Heart left ventricle (tissue), 16 donors: ENCODE data around the gene CLIP2. TPM values are rescaled to one million over a fixed set of nuclear protein-coding genes. Genes with fewer than 3 reads are reported as not detected.
"Not testable (repeated sequence)": the region's sequence is repeated elsewhere in the genome, so short reads cannot be mapped to it uniquely, and the experiment has no call there.

Source experiments
- ATAC-seq, 4 donors: fragments of 200-7000 bp; cut with Tn5 transposase; one replicate each; pipeline ENCODE4 v1.9.1; 2020 to 2022; ENCODE audit warnings: moderate library complexity in 4 of 4, mild to moderate bottlenecking in 3 of 4, moderate number of reproducible peaks in 1 of 4
- DNase-seq, 5 donors: peaks; one replicate each; pipeline ENCODE4 v3.0.0-alpha.2; 2020
- H3K27ac ChIP-seq, 12 donors: fragments of 200-600 bp; sonication (generic) in 4 of 12; one replicate each; pipeline versions ENCODE4 v1.5.0 to v1.8.0; 2016 to 2022; ENCODE audit warnings: mild to moderate bottlenecking in 2 of 12
- H3K27me3 ChIP-seq, 9 donors: fragments of 200-600 bp; sonication (generic) in 2 of 9; one replicate each; pipeline versions ENCODE4 v1.5.1 to v1.8.0; 2016 to 2022; ENCODE audit warnings: mild to moderate bottlenecking in 3 of 9
- H3K36me3 ChIP-seq, 9 donors: fragments of 200-600 bp; sonication (generic) in 2 of 9; one replicate each; pipeline versions ENCODE4 v1.5.0 to v1.8.0; 2018 to 2022; ENCODE audit warnings: mild to moderate bottlenecking in 2 of 9
- H3K4me1 ChIP-seq, 12 donors: fragments of 200-600 bp; sonication (generic) in 4 of 12; one replicate each; pipeline versions ENCODE4 v1.5.0 to v1.8.0; 2016 to 2022; ENCODE audit warnings: mild to moderate bottlenecking in 3 of 12
- H3K4me3 ChIP-seq, 12 donors: fragments of 200-600 bp; sonication (generic) in 4 of 12; one replicate each; pipeline versions ENCODE4 v1.5.0 to v1.8.0; 2017 to 2022; ENCODE audit warnings: mild to moderate bottlenecking in 9 of 12, moderate library complexity in 4 of 12
- H3K9me3 ChIP-seq, 12 donors: fragments of 200-600 bp; sonication (generic) in 4 of 12; one replicate each; pipeline versions ENCODE4 v1.5.0 to v1.8.0; 2016 to 2022; ENCODE audit warnings: mild to moderate bottlenecking in 1 of 12
- CTCF ChIP-seq, 12 donors: fragments of 200-600 bp; sonication (generic) in 4 of 12; IDR thresholded peaks; one replicate each; pipeline versions ENCODE4 v1.5.0 to v1.8.0; 2018 to 2022; ENCODE audit warnings: antibody characterized with exemption in 12 of 12, mild to moderate bottlenecking in 5 of 12
- POLR2A ChIP-seq, 2 donors: fragments of 450-650 bp; IDR thresholded peaks; one replicate each; pipeline ENCODE4 v1.6.1; 2017; ENCODE audit warnings: antibody characterized with exemption in 2 of 2, mild to moderate bottlenecking in 2 of 2, moderate library complexity in 2 of 2
- WGBS, 4 donors: extraction: QIAGEN DNeasy Blood & Tissue Kit in 2 of 4; methylation state at CpG; one replicate each; pipeline versions ENCODE4 v1.1.5 to v1.1.7; 2013 to 2018; 5-methylcytosine and 5-hydroxymethylcytosine counted together
- intact Hi-C, 10 donors: fragments of 100-400 bp; cut with DNase I; formaldehyde crosslinking; loops; one replicate each; pipeline versions ENCODE4 v1.11.1 to v1.14.2; 2022
- polyA plus RNA-seq, 2 donors: library from polyadenylated mRNA; stranded (reverse); fragments of 200-250 nt; gene quantifications; one replicate each; pipeline ENCODE4 v1.2.3, GENCODE V29; 2013
- total RNA-seq, 9 donors: library from RNA; depleted of rRNA in 2 of 9; stranded (reverse); fragments of >200 nt in 2 of 9; fragmentation: NEBNext Ultra II Directional in 3 of 9; extraction: Animal tissue kit (Norgen Biotek cat#: 25700) in 3 of 9; gene quantifications; one replicate each; pipeline versions ENCODE4 v1.1.0 to v1.2.4, GENCODE V29; 2016 to 2023
- donor health status: ischemic (EF 13 %, LVEDD 7.1; RV severe dilation, severe dysfunction).
- donor health status: healthy with polysubstance abuse.
- donor health status: DM: no; HTN: yes; CAD: no.
- donor health status: DM: no; HTN: no; CAD: no.
- donor health status: ischemic (EF 25% LVEDD 6.9; RV normal size, moderate dysfunction).
- donor health status: ischemic (EF 25% LVEDD 5.7; RV mildly dilated, moderate dysfunction).
- donor health status: healthy.
- donor health status: DM: yes; HTN: yes; CAD: no.
- donor health status: ischemic (EF 35%, LVEDD 5.7; RV mildly dilated, moderate dysfunction).
- donor health status: nonischemic (EF 11% LVEDD 7.7; RV severe dilation, severe dysfunction).
- donor health status: DM: yes; HTN: yes; CAD: no.
- donor health status: PGD.
- donor health status: ischemic (EF 29% LVEDD 5.4; RV normal size, mild dysfunction).
- donor health status: nonischemic (EF 23%, LVEDD 6.1; RV moderate dilation, normal function).

CLIP2 gene
- total and polyA plus RNA-seq, 11 donors, result 4.2 to 17.7 (median 9.0) TPM

DNA sequence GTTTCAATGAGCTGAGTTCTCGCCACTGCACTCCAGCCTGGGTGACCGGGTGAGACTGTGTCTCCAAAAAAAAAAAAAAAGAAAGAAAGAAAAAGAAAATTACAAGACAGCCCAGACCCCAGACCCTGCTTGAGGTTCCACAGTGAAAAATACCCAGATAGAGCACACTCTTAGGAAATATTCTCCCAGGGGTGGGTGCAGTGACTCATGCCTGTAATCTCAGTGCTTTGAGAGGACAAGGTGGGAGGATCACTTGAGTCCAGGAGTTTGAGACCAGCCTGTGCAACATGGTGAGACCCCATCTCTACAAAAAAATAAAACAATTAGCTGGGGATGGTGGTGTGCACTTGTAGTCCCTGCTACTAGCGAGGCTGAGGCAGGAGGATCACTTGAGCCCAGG, 123.4 kb downstream of the CLIP2 start:
- no peak for ATAC-seq
- H3K36me3 ChIP-seq, result no peaks in the 10 kb centered on the region
- DNase-seq, result no peak
- H3K9me3 ChIP-seq, result no peaks in the 10 kb centered on the region
- TF ChIP-seq CTCF (IDR thresholded peaks at IDR 0.05) (no peak), POLR2A (IDR thresholded peaks at IDR 0.05) (no peak)
- H3K4me3 ChIP-seq, result no peak overlapping the region
- WGBS, 4 donors, result 81 to 86% (median 83%) methylated on average over 3 of the region's 3 CpGs
- H3K27me3 ChIP-seq, result peaks cover 0 to 4% (median 0%) of the 10 kb centered on the region in 9 donors
- intact Hi-C loops, result loop anchor here in 4 of 10 donors (5.0 to 10.0 kb wide), 4 partner anchors 152 to 635 kb away; no protein-coding TSS in a partner anchor
- no peak overlapping the region for H3K27ac ChIP-seq
- H3K4me1 ChIP-seq, result peaks cover 0 to 4% (median 0%) of the 10 kb centered on the region in 12 donors

DNA sequence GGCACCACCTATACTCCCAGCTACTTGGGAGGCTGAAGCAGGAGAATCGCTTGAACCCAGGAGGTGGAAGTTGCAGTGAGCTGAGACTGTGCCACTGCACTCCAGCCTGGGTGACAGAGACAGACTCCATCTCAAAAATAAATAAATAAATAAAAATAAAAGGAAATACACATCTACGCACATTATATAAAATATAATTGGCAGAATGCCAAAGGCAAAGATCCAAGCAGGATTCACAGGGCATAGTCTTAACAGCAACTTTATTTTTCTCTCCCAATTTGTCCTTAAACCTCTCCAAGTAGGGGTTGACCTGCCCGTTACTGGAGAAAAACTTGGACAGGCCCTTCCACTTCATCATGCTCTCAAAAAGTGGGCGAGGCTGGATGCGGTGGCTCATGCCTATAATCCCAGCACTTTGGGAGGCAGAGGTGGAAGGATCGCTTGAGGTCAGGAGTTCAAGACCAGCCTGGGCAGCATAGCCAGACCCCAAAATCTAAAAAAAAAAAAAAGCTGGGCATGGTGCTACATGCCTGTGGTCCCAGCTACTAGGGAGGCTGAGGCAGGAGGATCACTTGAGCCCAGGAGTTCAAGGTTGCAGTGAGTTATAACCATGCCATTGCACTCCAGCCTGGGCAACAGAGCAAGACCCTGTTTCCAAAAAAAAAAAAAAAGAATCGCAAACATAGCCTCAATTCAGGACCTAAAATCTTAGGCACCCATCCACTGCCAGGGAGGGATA, 125.6 kb downstream of the CLIP2 start:
- not testable (repeated sequence) for H3K27me3 ChIP-seq, H3K27ac ChIP-seq, ATAC-seq, H3K4me3 ChIP-seq, H3K9me3 ChIP-seq, H3K36me3 ChIP-seq, DNase-seq, H3K4me1 ChIP-seq
- intact Hi-C loops, result loop anchor here in 6 of 10 donors (5.0 to 10.0 kb wide), 4 partner anchors 150 to 633 kb away; no protein-coding TSS in a partner anchor
- WGBS, 4 donors, result 86% methylated on average over 7 of the region's 7 CpGs; no CpG with 5 or more reads in 3 of the 4 donors

GRCh38 chr7:74417419-74417971, 128.3 kb downstream of the CLIP2 start:
- Histone ChIP-seq H3K4me3 (no peak overlapping the region), H3K9me3 (no peaks in the 10 kb centered on the region), H3K36me3 (no peaks in the 10 kb centered on the region), H3K27ac (no peak overlapping the region), H3K27me3 (peaks cover 0 to 4% (median 0%) of the 10 kb centered on the region in 9 donors), H3K4me1 (peaks cover 0 to 6% (median 0%) of the 10 kb centered on the region in 12 donors)
- DNase-seq (peak; percentile 59 to 83 (median 68)), ATAC-seq (peak; percentile 71 to 96 (median 94))
- intact Hi-C loops, result loop anchor here in 6 of 10 donors (2.0 to 10.0 kb wide), 5 partner anchors 147 to 630 kb away; no protein-coding TSS in a partner anchor
- 8 to 26% (median 23%) methylated on average over 11 to 16 of the region's 16 CpGs for WGBS, 4 donors
- TF ChIP-seq CTCF (IDR thresholded peaks at IDR 0.05) (peak; percentile 86 to 99 (median 96)), POLR2A (IDR thresholded peaks at IDR 0.05) (no peak)

GRCh38 chr7:74418076-74418475, 128.9 kb downstream of the CLIP2 start:
- H3K4me3 ChIP-seq, result no peak overlapping the region
- no peak for TF ChIP-seq CTCF (IDR thresholded peaks at IDR 0.05)
- H3K9me3 ChIP-seq, result no peaks in the 10 kb centered on the region
- 67 to 80% (median 76%) methylated on average over 4 to 8 of the region's 8 CpGs for WGBS, 4 donors
- ATAC-seq (peak in 2 of 4 donors; percentile 21 to 34), DNase-seq (peak in 1 of 5 donors; percentile 37)
- intact Hi-C loops, result loop anchor here in 5 of 10 donors (2.0 to 10.0 kb wide), 5 partner anchors 147 to 629 kb away; no protein-coding TSS in a partner anchor
- no peaks in the 10 kb centered on the region for H3K36me3 ChIP-seq
- peaks cover 0 to 6% (median 0%) of the 10 kb centered on the region in 12 donors for H3K4me1 ChIP-seq
- H3K27me3 ChIP-seq, result peaks cover 0 to 4% (median 0%) of the 10 kb centered on the region in 9 donors
- no peak overlapping the region for H3K27ac ChIP-seq
